A549 (cell line): ENCODE results near the gene DHX32. TPM values are rescaled to one million over a fixed set of nuclear protein-coding genes. Genes with fewer than 3 reads are reported as not detected.
"Not testable (repeated sequence)": the region's sequence is repeated elsewhere in the genome, so short reads cannot be mapped to it uniquely, and the experiment has no call there.

Experiments
- ATAC-seq, 2 experiments: fragments of 200-7000 bp in 1 of 2; fragments of >200 bp in 1 of 2; cut with Nextera tagmentation in 1 of 2; cut with Tn5 transposase in 1 of 2; 3 replicates each; pipeline versions ENCODE4 v1.8.0 to v1.9.1; 2018 to 2020; ENCODE audit warnings: mild to moderate bottlenecking in 1 of 2, moderate library complexity in 1 of 2
- CTCF ChIA-PET: fragments of 300-600 bp; sonication (Branson Sonifier 250); formaldehyde crosslinking; extraction: SDS; loops from one replicate; lab custom pipeline; 2021; ENCODE audit warnings: antibody characterized with exemption, inconsistent platforms; lab: Yijun Ruan, JAX
- POLR2A ChIA-PET: fragments of 350-600 bp; formaldehyde crosslinking; extraction: SDS; loops from one replicate; lab custom pipeline; 2021; ENCODE audit warnings: antibody characterized with exemption, inconsistent platforms; lab: Yijun Ruan, JAX
- DNase-seq, 2 experiments: peaks; one replicate each; pipeline versions ENCODE4 v3.0.0 to v3.0.0-alpha.2; 2011 to 2016; ENCODE audit warnings: low read depth in 1 of 2, low spot score in 1 of 2
- FAIRE-seq: peaks from 2 replicates; lab custom pipeline; 2011; peaks lifted over from hg19 to GRCh38; lab: Jason Lieb, UNC
- H3K27ac ChIP-seq, 2 experiments: fragments of >200 bp; sonication (Bioruptor Twin); formaldehyde crosslinking; 3 replicates each; pipeline ENCODE4 v1.5.1; 2016 to 2017
- H3K4me1 ChIP-seq: fragments of >200 bp; sonication (Bioruptor Twin); formaldehyde crosslinking; 3 replicates; pipeline ENCODE4 v1.6.1; 2016
- H3K4me2 ChIP-seq: fragments of >200 bp; sonication (Bioruptor Twin); formaldehyde crosslinking; 3 replicates; pipeline ENCODE4 v1.6.1; 2016
- H3K4me3 ChIP-seq: fragments of >200 bp; sonication (Bioruptor Twin); formaldehyde crosslinking; 3 replicates; pipeline ENCODE4 v1.5.1; 2016
- H3K9me3 ChIP-seq: fragments of >200 bp; sonication (Bioruptor Twin); formaldehyde crosslinking; 3 replicates; pipeline ENCODE4 v1.6.1; 2016
- CBX2 ChIP-seq: fragments of 200-600 bp; sonication (generic); IDR thresholded peaks from 2 replicates; pipeline ENCODE4 v1.6.1; 2016; ENCODE audit warnings: low read depth, mild to moderate bottlenecking, borderline replicate concordance
- CEBPB ChIP-seq, 2 experiments: fragments of >200 bp in 1 of 2; sonication (Bioruptor Twin) in 1 of 2; formaldehyde crosslinking in 1 of 2; IDR thresholded peaks; 2 replicates each; pipeline ENCODE4 v1.6.1; 2012 to 2016
- ESRRA ChIP-seq: fragments of 150-350 bp; IDR thresholded peaks from 2 replicates; pipeline ENCODE4 v1.6.1; 2014; ENCODE audit warnings: mild to moderate bottlenecking, low read length, borderline replicate concordance
- FOSL2 ChIP-seq, 2 experiments: fragments of 450-650 bp in 1 of 2; fragments of >200 bp in 1 of 2; sonication (Bioruptor Twin) in 1 of 2; formaldehyde crosslinking; IDR thresholded peaks; 2 replicates each; pipeline versions ENCODE4 v1.5.0 to v1.6.1; 2016 to 2020; ENCODE audit warnings: mild to moderate bottlenecking in 1 of 2, moderate library complexity in 1 of 2
- HDAC2 ChIP-seq: fragments of 200-600 bp; sonication (generic); IDR thresholded peaks from 2 replicates; pipeline ENCODE4 v1.6.1; 2016
- HES2 ChIP-seq: fragments of >200 bp; sonication (Bioruptor Twin); formaldehyde crosslinking; IDR thresholded peaks from 2 replicates; pipeline ENCODE4 v1.6.1; 2016
- HOXB13 ChIP-seq: fragments of 250-450 bp; sonication (Bioruptor Pico); IDR thresholded peaks from 2 replicates; pipeline ENCODE4 v1.5.0; 2020; ENCODE audit warnings: low read depth, mild to moderate bottlenecking, moderate library complexity
- HOXB5 ChIP-seq: fragments of 250-450 bp; sonication (Bioruptor Pico); IDR thresholded peaks from 2 replicates; pipeline ENCODE4 v1.5.0; 2020; ENCODE audit warnings: mild to moderate bottlenecking, moderate library complexity
- POLR2A ChIP-seq: IDR thresholded peaks from 2 replicates; pipeline ENCODE4 v1.6.1; 2012; ENCODE audit warnings: mild to moderate bottlenecking, low read length
- RFX5 ChIP-seq: fragments of 450-650 bp; IDR thresholded peaks from 2 replicates; pipeline ENCODE4 v1.7.1; 2014; ENCODE audit warnings: antibody characterized with exemption, mild to moderate bottlenecking, moderate library complexity
- ZC3H11A ChIP-seq: fragments of 450-650 bp; IDR thresholded peaks from 2 replicates; pipeline ENCODE4 v1.6.1; 2014; ENCODE audit warnings: antibody characterized with exemption, mild to moderate bottlenecking
- WGBS: methylation state at CpG from one replicate; pipeline ENCODE4 v1.1.6; 2017; ENCODE audit errors: missing lambda C conversion rate; 5-methylcytosine and 5-hydroxymethylcytosine counted together
- polyA plus RNA-seq, 4 experiments: library from polyadenylated mRNA; depleted of rRNA in 3 of 4; stranded (reverse); fragments of >200 nt; fragmentation: RNase III in 1 of 4; extraction: RNeasy Plus Mini Kit Qiagen cat#74134 plus additional on column Dnase treatment in 1 of 4; gene quantifications; 2 replicates in 3 of 4; 3 replicates in 1 of 4; pipeline ENCODE4 v1.2.3, GENCODE V29; 2011 to 2017
- TF ChIP-seq, protein P1 (sequence below): fragments of 450-650 bp; IDR thresholded peaks from 2 replicates; pipeline ENCODE4 v1.6.1; 2014; ENCODE audit warnings: antibody characterized with exemption
- TF ChIP-seq, protein P2 (sequence below): IDR thresholded peaks from 2 replicates; pipeline ENCODE4 v1.6.1; 2012; ENCODE audit warnings: low read depth, borderline replicate concordance
- TF ChIP-seq, protein P3 (sequence below): IDR thresholded peaks from 2 replicates; pipeline ENCODE4 v1.6.1; 2012

The DHX32 gene
- polyA plus RNA-seq, 2 of the 4 experiments (the other 2 are of a cell fraction) = 37.4 to 61.8 TPM

GRCh38 chr10:125889441-125889840 is 8.3 kb upstream of the DHX32 start:
- peak in 1 of 2 experiments; percentile 58; a peak in 3 of 6 replicates for ATAC-seq
- FAIRE-seq, POLR2A ChIA-PET, DNase-seq, H3K9me3 ChIP-seq, H3K4me3 ChIP-seq, H3K27ac ChIP-seq, CTCF ChIA-PET: not testable (repeated sequence)
- Histone ChIP-seq H3K4me1 (peaks cover 29% of the 10 kb centered on the region), H3K4me2 (peak overlapping the region; percentile 22; the same call in 2 of the 3 replicates)
- WGBS = 58% methylated on average over 4 of the region's 4 CpGs

GRCh38 chr10:125886914-125887512 is 5.9 kb upstream of the DHX32 start:
- DNase-seq (no peak), FAIRE-seq (no peak), ATAC-seq (no peak)
- POLR2A ChIA-PET = no interaction called here
- no peaks in the 10 kb centered on the region for H3K9me3 ChIP-seq
- H3K27ac ChIP-seq = no peak overlapping the region
- no peak overlapping the region for H3K4me3 ChIP-seq
- H3K4me1 ChIP-seq = peaks cover 44% of the 10 kb centered on the region
- TF ChIP-seq POLR2A (no peak), FOSL2 (IDR thresholded peaks at IDR 0.05) (no peak), FOSL2 (CRISPR knock-in tag; IDR thresholded peaks at IDR 0.05) (peak; percentile 54)
- 62% methylated on average over 3 of the region's 3 CpGs for WGBS
- CTCF ChIA-PET = interaction anchor here (2.4 kb wide), 1 partner anchor 19 kb away, joined by 10 read pairs; no protein-coding TSS in a partner anchor
- no peak overlapping the region for H3K4me2 ChIP-seq

- ATAC-seq (no peak), DNase-seq (no peak), FAIRE-seq (no peak)
- ChIA-PET POLR2A (no interaction called here), CTCF (interaction anchor here (1.2 to 3.5 kb wide), 2 partner anchors 15 to 23 kb away, joined by 3 to 17 read pairs; no protein-coding TSS in a partner anchor)
- Histone ChIP-seq H3K9me3 (peaks cover 2% of the 10 kb centered on the region; the same call in 1 of the 3 replicates), H3K4me2 (peak overlapping the region; percentile 52), H3K27ac (0 out of 6 replicates have a peak overlapping the region, but pooled peaks of 1 of the 2 experiments have one; percentile 7), H3K4me1 (peaks cover 52% of the 10 kb centered on the region), H3K4me3 (no peak overlapping the region)
- 72% methylated on average over 3 of the region's 3 CpGs for WGBS
- no peak for TF ChIP-seq CBX2
- TF ChIP-seq CEBPB (IDR thresholded peaks at IDR 0.05) = 0 out of 4 replicates have a peak, but pooled peaks of 1 of the 2 experiments have one; percentile 13
- no peak for TF ChIP-seq RFX5
- TF ChIP-seq HOXB5 (CRISPR knock-in tag) = no peak
Measured at GRCh38 chr10:125883211-125883610, 2.1 kb upstream of the DHX32 start.

DNA sequence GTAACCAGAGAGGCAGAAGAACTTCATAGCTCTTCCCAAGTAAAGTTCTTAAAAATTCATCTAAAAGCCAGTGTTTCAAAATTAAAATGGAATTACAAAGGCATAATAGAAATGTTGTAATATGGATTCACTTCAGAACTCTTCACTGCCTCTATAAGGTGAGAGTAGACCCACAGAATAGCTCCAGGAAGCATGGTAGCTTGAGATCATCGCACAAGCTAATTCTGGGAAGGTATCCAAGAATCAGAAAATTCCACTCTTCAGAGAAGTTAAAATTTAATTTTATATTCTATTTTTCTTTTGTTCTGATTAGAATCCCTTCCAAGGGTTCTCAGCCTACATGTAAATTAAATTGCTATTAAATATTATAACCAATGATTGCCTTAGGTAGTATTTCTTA is 1.5 kb upstream of the DHX32 start:
- FAIRE-seq (no peak), ATAC-seq (no peak), DNase-seq (no peak)
- ChIA-PET CTCF (interaction anchor here (1.0 to 3.5 kb wide), 2 partner anchors 14 to 19 kb away, joined by 3 to 17 read pairs; no protein-coding TSS in a partner anchor), POLR2A (no interaction called here)
- peaks cover 50% of the 10 kb centered on the region for H3K4me1 ChIP-seq
- H3K4me3 ChIP-seq = no peak overlapping the region
- H3K27ac ChIP-seq = peak overlapping the region in 1 of 2 experiments; percentile 34; a peak in 1 of 6 replicates
- 48% methylated on average over 1 of the region's 1 CpG for WGBS
- TF ChIP-seq, protein P1, sequence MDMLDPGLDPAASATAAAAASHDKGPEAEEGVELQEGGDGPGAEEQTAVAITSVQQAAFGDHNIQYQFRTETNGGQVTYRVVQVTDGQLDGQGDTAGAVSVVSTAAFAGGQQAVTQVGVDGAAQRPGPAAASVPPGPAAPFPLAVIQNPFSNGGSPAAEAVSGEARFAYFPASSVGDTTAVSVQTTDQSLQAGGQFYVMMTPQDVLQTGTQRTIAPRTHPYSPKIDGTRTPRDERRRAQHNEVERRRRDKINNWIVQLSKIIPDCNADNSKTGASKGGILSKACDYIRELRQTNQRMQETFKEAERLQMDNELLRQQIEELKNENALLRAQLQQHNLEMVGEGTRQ = no peak
- TF ChIP-seq HES2 = no peak
- TF ChIP-seq ZC3H11A = no peak
- no peak for TF ChIP-seq ESRRA
- no peak for TF ChIP-seq HDAC2
- TF ChIP-seq, protein P2, sequence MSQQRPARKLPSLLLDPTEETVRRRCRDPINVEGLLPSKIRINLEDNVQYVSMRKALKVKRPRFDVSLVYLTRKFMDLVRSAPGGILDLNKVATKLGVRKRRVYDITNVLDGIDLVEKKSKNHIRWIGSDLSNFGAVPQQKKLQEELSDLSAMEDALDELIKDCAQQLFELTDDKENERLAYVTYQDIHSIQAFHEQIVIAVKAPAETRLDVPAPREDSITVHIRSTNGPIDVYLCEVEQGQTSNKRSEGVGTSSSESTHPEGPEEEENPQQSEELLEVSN = no peak
- TF ChIP-seq RFX5 = no peak
- TF ChIP-seq, all 56 proteins: peak for 0
- H3K4me2 ChIP-seq = peak overlapping the region; percentile 52
- H3K9me3 ChIP-seq = peaks cover 4% of the 10 kb centered on the region; the same call in 1 of the 3 replicates

- no peak for TF ChIP-seq RFX5
- TF ChIP-seq HOXB13 (CRISPR knock-in tag) = no peak
- TF ChIP-seq, protein P3, sequence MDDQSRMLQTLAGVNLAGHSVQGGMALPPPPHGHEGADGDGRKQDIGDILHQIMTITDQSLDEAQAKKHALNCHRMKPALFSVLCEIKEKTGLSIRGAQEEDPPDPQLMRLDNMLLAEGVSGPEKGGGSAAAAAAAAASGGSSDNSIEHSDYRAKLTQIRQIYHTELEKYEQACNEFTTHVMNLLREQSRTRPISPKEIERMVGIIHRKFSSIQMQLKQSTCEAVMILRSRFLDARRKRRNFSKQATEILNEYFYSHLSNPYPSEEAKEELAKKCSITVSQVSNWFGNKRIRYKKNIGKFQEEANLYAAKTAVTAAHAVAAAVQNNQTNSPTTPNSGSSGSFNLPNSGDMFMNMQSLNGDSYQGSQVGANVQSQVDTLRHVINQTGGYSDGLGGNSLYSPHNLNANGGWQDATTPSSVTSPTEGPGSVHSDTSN = no peak
- TF ChIP-seq HOXB5 (CRISPR knock-in tag) = no peak
- H3K4me3 ChIP-seq = no peak overlapping the region
- peak overlapping the region in 1 of 2 experiments; percentile 38; a peak in 3 of 6 replicates for H3K27ac ChIP-seq
- H3K9me3 ChIP-seq = peaks cover 16% of the 10 kb centered on the region
- WGBS = 74% methylated on average over 6 of the region's 6 CpGs
- CTCF ChIA-PET = interaction anchor here (1.4 kb wide), 1 partner anchor 506 kb away, joined by 3 read pairs; no protein-coding TSS in a partner anchor
- FAIRE-seq (no peak), DNase-seq (no peak), ATAC-seq (no peak)
- POLR2A ChIA-PET = no interaction called here
- 0 out of 3 replicates have a peak overlapping the region, but pooled peaks have one; percentile 8 for H3K4me2 ChIP-seq
- peaks cover 42% of the 10 kb centered on the region for H3K4me1 ChIP-seq
Measured at GRCh38 chr10:125880719-125881118, 373 bp downstream of the DHX32 start.
